GM21528 (cell line): Measurements from ENCODE around the gene GAREM1.

Experiments
- ATAC-seq: cut with Tn5 transposase; IDR thresholded peaks from one replicate; pipeline ENCODE4 v1.9.1; 2021; ENCODE audit warnings: mild to moderate bottlenecking, moderate library complexity; ENCODE audit not compliant: unreplicated experiment, low FRiP score

GAREM1 gene

GRCh38 chr18:32460171-32460731 lies 10.4 kb downstream of the GAREM1 start:
- ATAC-seq, result no peak

GRCh38 chr18:32459361-32460101 lies 11.2 kb downstream of the GAREM1 start:
- no peak for ATAC-seq

DNA sequence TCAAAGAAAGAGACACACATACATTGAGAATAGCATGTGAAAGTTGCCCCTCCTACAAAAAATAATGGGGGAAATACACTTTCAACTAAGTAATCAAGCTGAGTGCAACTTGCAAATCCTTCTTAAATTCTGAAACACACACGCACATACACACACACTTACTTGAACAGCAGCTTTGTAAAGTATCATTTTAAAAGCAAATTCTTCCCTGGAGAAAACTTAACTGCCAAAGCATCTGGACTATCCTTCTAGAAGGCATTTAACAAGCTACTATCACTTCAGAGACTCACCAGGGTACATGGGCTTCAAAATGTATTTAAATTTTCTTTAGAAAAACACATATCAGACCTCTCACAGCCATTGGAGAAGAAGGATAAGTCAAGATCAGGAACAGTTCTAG lies 15.3 kb downstream of the GAREM1 start:
- no peak for ATAC-seq

- ATAC-seq, result no peak
Measured at GRCh38 chr18:32454593-32454992, 16.1 kb downstream of the GAREM1 start.

- ATAC-seq, result no peak
Measured at GRCh38 chr18:32450874-32451273, 19.8 kb downstream of the GAREM1 start.

DNA sequence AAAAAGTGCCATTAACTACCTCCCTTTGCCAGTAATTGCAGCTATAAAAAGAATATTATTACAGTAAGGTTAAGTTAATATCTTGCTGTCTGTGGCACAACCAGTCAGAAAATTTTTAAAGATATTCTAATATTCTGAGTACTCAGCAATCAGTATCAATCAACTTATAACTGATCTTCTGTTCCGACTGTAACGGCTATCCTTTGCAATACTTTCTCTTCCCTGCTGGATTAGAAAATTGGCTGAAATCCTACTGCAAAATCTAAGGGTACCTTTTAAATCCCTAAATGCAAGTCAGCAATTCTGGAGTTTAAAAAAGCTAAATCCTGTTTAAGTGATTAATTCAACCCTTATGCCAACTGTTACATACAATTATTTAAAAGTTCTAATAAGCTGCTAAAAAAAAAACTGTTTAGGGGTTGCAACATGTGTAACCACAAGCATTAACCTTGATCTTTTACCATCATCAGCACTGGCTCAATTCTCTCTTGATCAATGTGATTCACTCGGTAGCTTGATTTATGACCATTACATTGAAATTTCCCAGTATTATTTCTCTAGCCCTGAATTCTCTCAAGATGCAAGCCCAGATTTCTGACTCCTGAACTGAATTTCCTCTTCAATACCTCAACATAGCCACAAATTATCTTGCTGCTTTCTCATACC lies 20.5 kb downstream of the GAREM1 start:
- no peak for ATAC-seq

GRCh38 chr18:32446780-32447179 lies 23.9 kb downstream of the GAREM1 start:
- no peak for ATAC-seq

GRCh38 chr18:32445846-32446245 lies 24.8 kb downstream of the GAREM1 start:
- no peak for ATAC-seq

DNA sequence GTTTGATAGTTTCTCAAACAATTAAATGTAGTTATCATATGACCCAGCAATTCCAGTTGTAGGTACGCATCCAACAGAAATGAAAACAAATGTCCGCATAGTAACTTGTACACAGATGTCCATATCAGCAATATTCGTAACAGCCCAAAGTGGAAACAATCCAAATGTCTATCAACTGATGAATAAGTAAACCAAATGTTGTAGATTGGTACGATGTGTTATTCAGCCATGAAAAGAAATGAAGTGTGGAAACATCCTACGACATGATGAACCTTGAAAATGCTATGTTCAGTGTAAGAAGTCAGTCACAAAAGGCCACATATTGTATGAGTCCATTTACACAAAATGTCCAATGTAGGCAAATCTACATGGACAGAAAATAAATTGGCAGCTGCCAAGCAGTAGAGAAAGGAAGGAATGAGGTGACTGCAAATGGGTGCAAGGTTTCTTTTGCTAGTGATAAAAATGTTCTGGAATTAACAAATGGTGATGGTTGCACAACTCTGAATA lies 26.9 kb downstream of the GAREM1 start:
- no peak for ATAC-seq

DNA sequence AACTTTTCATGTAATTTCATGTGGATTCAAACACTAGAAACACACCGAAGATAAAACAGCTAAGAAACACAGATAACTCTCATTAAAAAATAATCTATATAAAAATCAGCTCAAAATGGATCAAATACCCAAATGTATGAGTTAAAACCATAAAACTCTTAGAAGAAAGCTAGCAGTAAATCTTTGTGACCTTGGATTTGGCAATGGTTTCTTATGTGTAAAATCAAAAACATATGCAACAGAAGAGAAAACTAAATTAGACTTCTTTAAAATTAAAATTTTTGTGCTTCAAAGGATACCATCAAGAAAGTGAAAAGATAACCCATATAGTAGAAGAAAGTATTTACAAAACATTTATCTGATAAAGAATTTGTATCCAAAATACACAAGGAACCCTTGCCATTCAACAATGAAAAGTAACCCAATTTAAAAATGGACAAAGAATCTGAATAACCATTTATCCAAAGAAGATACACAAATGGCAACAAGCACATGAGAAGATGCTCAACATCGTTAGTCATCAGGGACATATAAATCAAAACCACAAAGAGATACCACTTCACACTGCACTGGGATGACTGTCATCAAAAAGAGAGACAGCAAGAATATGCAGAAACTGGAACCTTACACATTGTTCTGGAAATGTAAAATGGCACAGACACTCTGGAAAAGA lies 27.5 kb downstream of the GAREM1 start:
- no peak for ATAC-seq

GRCh38 chr18:32442575-32442974 lies 28.1 kb downstream of the GAREM1 start:
- no peak for ATAC-seq

- no peak for ATAC-seq
Measured at GRCh38 chr18:32441533-32441932, 29.1 kb downstream of the GAREM1 start.

- ATAC-seq, result no peak
Measured at GRCh38 chr18:32440518-32440917, 30.2 kb downstream of the GAREM1 start.

GRCh38 chr18:32439802-32440201 lies 30.9 kb downstream of the GAREM1 start:
- ATAC-seq, result no peak

- ATAC-seq, result no peak
Measured at GRCh38 chr18:32439241-32439640, 31.4 kb downstream of the GAREM1 start.

- ATAC-seq, result no peak
Measured at GRCh38 chr18:32438173-32438572, 32.5 kb downstream of the GAREM1 start.

DNA sequence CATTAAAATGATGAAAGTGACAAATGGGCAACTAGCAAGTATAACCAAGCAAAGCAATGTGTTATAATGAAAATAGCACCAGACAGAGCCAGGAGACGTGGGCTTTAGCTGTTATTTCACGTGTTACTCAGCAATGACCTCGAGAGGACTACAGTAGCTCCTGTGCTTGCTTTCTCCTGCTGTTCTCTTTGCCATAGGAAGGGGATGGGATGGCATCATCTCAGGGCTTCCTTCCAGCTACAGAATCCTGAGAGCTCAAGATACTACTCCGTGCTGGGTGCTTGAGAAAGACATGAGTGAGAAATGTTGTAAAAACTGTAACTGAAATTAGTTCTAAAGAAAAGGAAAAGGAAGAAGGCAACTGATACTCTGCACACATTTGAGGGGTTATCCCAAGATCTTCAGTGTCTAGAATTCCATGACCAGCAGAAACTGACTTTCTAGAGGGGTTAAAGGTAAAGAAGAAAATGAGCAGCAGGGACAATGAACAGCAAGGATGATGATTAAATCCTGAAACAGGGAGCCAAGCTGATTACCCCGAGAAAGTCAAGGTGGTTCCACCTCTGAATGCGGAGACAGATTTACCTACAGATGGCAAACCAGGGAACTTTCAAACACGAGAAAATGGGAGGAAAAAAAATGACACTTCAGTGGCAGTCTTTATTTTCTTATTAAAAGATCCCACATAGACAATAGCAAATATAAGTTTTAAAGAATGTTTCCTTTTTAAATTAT lies 33.4 kb downstream of the GAREM1 start:
- no peak for ATAC-seq

DNA sequence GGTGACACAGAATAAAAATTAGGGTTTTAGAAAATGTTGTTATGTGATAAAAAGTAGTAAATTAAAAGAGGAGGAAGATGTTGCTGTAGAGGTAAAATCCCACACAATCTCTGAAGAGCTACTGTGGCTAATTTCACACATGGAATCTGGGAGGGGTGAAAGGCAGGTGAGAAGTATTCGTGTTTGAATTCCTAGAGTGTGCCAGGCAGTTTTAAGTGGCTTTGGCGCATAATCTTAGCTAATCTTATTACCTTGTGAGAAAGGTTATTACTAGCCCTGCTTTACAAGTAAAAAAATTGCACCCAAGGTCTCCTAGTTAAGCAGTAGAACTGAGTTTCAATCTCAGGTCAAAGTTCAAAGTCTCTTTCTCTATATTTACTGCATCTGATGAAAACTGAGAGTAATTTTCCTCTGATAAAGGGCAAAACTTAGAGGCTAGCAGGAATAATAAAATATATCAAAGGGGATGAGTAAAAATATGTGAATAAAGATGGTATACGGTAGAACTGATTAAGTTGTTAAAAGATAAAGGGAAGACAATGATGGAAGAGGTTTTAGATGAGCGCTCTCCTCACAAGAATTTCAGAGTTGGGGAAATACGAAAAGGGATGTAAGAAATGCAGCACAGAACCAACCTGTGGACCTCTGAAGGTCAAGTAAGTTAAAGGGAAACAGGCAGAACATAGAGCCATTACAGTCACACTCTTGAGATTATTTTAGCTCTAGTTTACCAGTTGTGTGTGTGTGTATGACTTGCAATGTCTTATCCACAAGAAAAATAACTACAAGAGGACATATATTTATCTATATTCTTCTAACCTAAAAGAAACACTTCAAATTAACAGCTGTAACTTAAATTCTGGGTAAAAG lies 34.8 kb downstream of the GAREM1 start:
- ATAC-seq, result no peak

GRCh38 chr18:32431753-32432152 lies 38.9 kb downstream of the GAREM1 start:
- ATAC-seq, result no peak

GRCh38 chr18:32429402-32429801 lies 41.3 kb downstream of the GAREM1 start:
- no peak for ATAC-seq
